ENCODE results near the gene MALT1. TPM values are rescaled to one million over a fixed set of nuclear protein-coding genes. Genes with fewer than 3 reads are reported as not detected.

Gene MALT1
- polyA plus RNA-seq, 1 donor from 2014 or later, result 40.5 TPM

DNA sequence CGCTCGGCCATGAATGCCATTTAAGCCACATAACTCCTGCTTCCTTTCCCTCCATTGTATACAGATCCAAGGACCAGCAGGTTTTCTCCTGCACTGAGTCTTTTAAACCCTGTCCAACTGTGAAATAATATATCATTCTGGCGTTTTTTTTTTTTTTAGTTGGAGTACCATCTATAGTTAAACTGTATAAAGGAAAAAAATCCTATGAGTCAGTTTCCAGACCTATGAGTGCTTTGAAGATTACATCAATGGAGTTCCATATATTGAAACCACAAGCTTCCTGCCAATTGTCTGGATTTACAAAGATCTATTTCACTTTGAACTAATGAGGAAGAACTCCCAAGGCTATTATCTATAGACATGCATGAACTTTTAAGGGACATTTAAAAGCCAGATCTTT is 2.4 kb upstream of the MALT1 start:
- Histone ChIP-seq H3K4me3 (ENCODE audit: low read length) (no peak overlapping the region), H3K9me2 (ENCODE audit: insufficient read depth, low read length) (no peaks in the 10 kb centered on the region), H3K4me2 (ENCODE audit: low read length) (no peak overlapping the region), H2AFZ (ENCODE audit: low read depth, low read length) (no peak overlapping the region), H4K20me1 (ENCODE audit: insufficient read depth) (no peaks in the 10 kb centered on the region), H3K27me3 (ENCODE audit: insufficient read depth, low read depth, low read length) (no peaks in the 10 kb centered on the region), H3K27ac (ENCODE audit: low read length) (no peak overlapping the region), H3K79me2 (replicated peaks; ENCODE audit: insufficient read depth, low read length) (peaks cover 10% of the 10 kb centered on the region), H3F3A (ENCODE audit: insufficient read depth, low read length, poor library complexity, severe bottlenecking) (peaks cover 7% of the 10 kb centered on the region), H3K9me3 (ENCODE audit: low read length) (no peaks in the 10 kb centered on the region), H3K36me3 (ENCODE audit: insufficient read depth, low read length) (no peaks in the 10 kb centered on the region), H3K9ac (ENCODE audit: low read length) (no peak overlapping the region)
- TF ChIP-seq EP300 (conservative IDR thresholded peaks at IDR 0.05; ENCODE audit: poor library complexity, severe bottlenecking), result no peak
- TF ChIP-seq, protein P1, sequence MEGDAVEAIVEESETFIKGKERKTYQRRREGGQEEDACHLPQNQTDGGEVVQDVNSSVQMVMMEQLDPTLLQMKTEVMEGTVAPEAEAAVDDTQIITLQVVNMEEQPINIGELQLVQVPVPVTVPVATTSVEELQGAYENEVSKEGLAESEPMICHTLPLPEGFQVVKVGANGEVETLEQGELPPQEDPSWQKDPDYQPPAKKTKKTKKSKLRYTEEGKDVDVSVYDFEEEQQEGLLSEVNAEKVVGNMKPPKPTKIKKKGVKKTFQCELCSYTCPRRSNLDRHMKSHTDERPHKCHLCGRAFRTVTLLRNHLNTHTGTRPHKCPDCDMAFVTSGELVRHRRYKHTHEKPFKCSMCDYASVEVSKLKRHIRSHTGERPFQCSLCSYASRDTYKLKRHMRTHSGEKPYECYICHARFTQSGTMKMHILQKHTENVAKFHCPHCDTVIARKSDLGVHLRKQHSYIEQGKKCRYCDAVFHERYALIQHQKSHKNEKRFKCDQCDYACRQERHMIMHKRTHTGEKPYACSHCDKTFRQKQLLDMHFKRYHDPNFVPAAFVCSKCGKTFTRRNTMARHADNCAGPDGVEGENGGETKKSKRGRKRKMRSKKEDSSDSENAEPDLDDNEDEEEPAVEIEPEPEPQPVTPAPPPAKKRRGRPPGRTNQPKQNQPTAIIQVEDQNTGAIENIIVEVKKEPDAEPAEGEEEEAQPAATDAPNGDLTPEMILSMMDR (IDR thresholded peaks at IDR 0.05; ENCODE audit: poor library complexity, severe bottlenecking), result no peak
- TF ChIP-seq RAD21 (conservative IDR thresholded peaks at IDR 0.05), result no peak

DNA sequence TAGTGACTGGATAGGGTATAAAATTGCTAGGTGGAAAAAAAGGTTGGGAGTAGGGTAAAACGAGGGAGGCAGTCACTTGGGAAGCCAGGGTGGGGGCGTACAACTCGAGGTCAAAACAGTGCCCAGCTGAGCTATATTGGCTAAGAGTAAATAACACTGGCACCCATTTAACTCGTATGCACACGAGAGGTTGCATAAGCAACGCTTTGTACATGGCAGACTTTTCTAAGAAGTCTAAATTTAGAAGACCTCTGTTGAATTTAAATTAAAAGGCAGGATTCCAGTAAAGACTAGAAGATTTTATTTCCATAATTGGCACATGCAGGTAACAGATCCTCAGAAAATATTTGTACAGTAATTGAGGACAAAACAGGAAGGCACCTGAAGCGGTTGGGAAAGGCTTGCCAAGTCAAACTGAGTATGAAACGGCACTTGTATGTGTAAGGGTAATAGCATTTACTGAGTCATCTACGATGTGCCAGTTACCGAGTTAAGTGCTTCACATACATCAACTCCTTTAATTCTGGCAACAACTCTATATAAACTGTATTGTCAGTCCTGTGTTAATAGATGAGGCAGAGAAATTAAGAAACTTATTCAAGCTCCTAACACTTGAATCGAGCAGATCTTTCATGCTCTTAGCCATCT is 1.4 kb upstream of the MALT1 start:
- H3K9me3 ChIP-seq (ENCODE audit: low read length), result no peaks in the 10 kb centered on the region
- H3K9me2 ChIP-seq (ENCODE audit: insufficient read depth, low read length), result no peaks in the 10 kb centered on the region
- no peak overlapping the region for H3K9ac ChIP-seq (ENCODE audit: low read length)
- peaks cover 10% of the 10 kb centered on the region for H3K79me2 ChIP-seq (replicated peaks; ENCODE audit: insufficient read depth, low read length)
- H3K4me2 ChIP-seq (ENCODE audit: low read length), result no peak overlapping the region
- H3K27ac ChIP-seq (ENCODE audit: low read length), result no peak overlapping the region
- H3F3A ChIP-seq (ENCODE audit: insufficient read depth, low read length, poor library complexity, severe bottlenecking), result peaks cover 7% of the 10 kb centered on the region
- no peak overlapping the region for H3K4me3 ChIP-seq (ENCODE audit: low read length)
- H3K27me3 ChIP-seq (ENCODE audit: insufficient read depth, low read depth, low read length), result no peaks in the 10 kb centered on the region
- TF ChIP-seq RAD21 (conservative IDR thresholded peaks at IDR 0.05), result no peak
- no peak for TF ChIP-seq TAF1 (IDR thresholded peaks at IDR 0.05; ENCODE audit: low read depth)
- no peak for TF ChIP-seq MXI1 (conservative IDR thresholded peaks at IDR 0.05; ENCODE audit: poor library complexity, severe bottlenecking)
- no peak for TF ChIP-seq POLR2AphosphoS5 (IDR thresholded peaks at IDR 0.05)
- no peak for TF ChIP-seq EP300 (conservative IDR thresholded peaks at IDR 0.05; ENCODE audit: poor library complexity, severe bottlenecking)
- TF ChIP-seq, protein P1 (IDR thresholded peaks at IDR 0.05; ENCODE audit: poor library complexity, severe bottlenecking), result no peak
- TF ChIP-seq EZH2 (IDR thresholded peaks at IDR 0.05; ENCODE audit: borderline replicate concordance, insufficient read depth, low read length, poor library complexity, severe bottlenecking), result no peak
- TF ChIP-seq, protein P2, sequence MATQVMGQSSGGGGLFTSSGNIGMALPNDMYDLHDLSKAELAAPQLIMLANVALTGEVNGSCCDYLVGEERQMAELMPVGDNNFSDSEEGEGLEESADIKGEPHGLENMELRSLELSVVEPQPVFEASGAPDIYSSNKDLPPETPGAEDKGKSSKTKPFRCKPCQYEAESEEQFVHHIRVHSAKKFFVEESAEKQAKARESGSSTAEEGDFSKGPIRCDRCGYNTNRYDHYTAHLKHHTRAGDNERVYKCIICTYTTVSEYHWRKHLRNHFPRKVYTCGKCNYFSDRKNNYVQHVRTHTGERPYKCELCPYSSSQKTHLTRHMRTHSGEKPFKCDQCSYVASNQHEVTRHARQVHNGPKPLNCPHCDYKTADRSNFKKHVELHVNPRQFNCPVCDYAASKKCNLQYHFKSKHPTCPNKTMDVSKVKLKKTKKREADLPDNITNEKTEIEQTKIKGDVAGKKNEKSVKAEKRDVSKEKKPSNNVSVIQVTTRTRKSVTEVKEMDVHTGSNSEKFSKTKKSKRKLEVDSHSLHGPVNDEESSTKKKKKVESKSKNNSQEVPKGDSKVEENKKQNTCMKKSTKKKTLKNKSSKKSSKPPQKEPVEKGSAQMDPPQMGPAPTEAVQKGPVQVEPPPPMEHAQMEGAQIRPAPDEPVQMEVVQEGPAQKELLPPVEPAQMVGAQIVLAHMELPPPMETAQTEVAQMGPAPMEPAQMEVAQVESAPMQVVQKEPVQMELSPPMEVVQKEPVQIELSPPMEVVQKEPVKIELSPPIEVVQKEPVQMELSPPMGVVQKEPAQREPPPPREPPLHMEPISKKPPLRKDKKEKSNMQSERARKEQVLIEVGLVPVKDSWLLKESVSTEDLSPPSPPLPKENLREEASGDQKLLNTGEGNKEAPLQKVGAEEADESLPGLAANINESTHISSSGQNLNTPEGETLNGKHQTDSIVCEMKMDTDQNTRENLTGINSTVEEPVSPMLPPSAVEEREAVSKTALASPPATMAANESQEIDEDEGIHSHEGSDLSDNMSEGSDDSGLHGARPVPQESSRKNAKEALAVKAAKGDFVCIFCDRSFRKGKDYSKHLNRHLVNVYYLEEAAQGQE (IDR thresholded peaks at IDR 0.05; ENCODE audit: borderline replicate concordance), result no peak
- TF ChIP-seq SMC3 (conservative IDR thresholded peaks at IDR 0.05; ENCODE audit: poor library complexity), result no peak
- no peak overlapping the region for H2AFZ ChIP-seq (ENCODE audit: low read depth, low read length)
- no peaks in the 10 kb centered on the region for H3K36me3 ChIP-seq (ENCODE audit: insufficient read depth, low read length)
- H4K20me1 ChIP-seq (ENCODE audit: insufficient read depth), result no peaks in the 10 kb centered on the region
